RWPE2 (cell line): ENCODE results near the gene ALPK1.

Source experiments
- ATAC-seq: fragments of 200-7000 bp; cut with Tn5 transposase; 3 replicates; pipeline ENCODE4 v1.9.1; 2021; ENCODE audit warnings: low read depth
- DNase-seq: peaks from one replicate; pipeline ENCODE4 v3.0.0-alpha.2; 2020; ENCODE audit warnings: low spot score
- H3K27ac ChIP-seq: fragments of 450-650 bp; 2 replicates; pipeline ENCODE4 v1.5.1; 2017; ENCODE audit warnings: mild to moderate bottlenecking; ENCODE audit not compliant: poor library complexity, severe bottlenecking
- H3K27me3 ChIP-seq: fragments of 250-450 bp; sonication (Bioruptor Pico); 2 replicates; pipeline ENCODE4 v1.5.1; 2021; ENCODE audit warnings: mild to moderate bottlenecking, moderate library complexity; ENCODE audit not compliant: insufficient read depth, poor library complexity, severe bottlenecking
- H3K36me3 ChIP-seq: fragments of 250-450 bp; sonication (Bioruptor Pico); 2 replicates; pipeline ENCODE4 v1.5.1; 2020; ENCODE audit warnings: low read depth, mild to moderate bottlenecking, moderate library complexity
- H3K4me1 ChIP-seq: fragments of 250-450 bp; sonication (Bioruptor Pico); 2 replicates; pipeline ENCODE4 v1.5.1; 2021; ENCODE audit warnings: mild to moderate bottlenecking, moderate library complexity; ENCODE audit not compliant: insufficient read depth, poor library complexity, severe bottlenecking
- H3K4me3 ChIP-seq: fragments of 250-450 bp; sonication (Bioruptor Pico); 2 replicates; pipeline ENCODE4 v1.5.1; 2021; ENCODE audit warnings: mild to moderate bottlenecking, moderate library complexity; ENCODE audit not compliant: severe bottlenecking
- H3K9me3 ChIP-seq: fragments of 250-450 bp; sonication (Bioruptor Pico); 2 replicates; pipeline ENCODE4 v1.5.1; 2021; ENCODE audit warnings: mild to moderate bottlenecking, moderate library complexity; ENCODE audit not compliant: severe bottlenecking
- CTCF ChIP-seq: fragments of 450-650 bp; IDR thresholded peaks from one replicate; pipeline ENCODE4 v1.5.1; 2017; ENCODE audit warnings: mild to moderate bottlenecking, moderate library complexity; ENCODE audit not compliant: poor library complexity, severe bottlenecking

The ALPK1 gene

DNA sequence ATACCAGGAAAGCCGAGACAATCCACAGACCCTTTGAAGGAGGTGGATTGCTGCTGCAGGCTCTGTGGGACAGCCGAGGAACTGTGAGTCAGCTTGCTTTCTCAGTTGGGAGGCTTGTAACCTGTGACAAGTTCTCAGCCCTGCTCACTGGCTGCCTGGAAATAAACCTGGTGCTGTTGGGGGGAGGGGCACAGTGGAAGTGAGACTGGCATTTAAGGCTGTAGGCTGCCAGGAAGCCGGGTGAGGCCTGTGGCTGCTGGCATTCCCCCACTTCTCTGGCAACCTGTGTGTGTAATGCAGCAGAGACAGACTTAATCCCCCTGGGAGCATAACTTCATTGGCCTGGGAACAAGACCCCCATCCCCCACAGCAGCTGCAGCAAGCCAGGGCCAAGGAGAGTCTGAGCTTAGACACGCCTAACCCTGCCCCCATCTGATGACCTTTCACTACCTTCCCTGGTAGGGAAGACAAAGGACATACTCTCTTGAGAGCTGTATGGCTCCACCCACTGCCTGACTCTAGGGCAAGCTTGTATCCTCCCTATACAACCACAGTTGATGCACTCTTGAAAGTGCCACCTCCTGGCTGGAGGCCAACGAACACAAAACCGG lies 64.1 kb downstream of the ALPK1 start:
- H3K36me3 ChIP-seq = no peaks in the 10 kb centered on the region
- H3K4me1 ChIP-seq = no peaks in the 10 kb centered on the region
- ATAC-seq (no peak), DNase-seq (no peak)
- H3K9me3 ChIP-seq = no peaks in the 10 kb centered on the region
- H3K27me3 ChIP-seq = no peaks in the 10 kb centered on the region
- H3K27ac ChIP-seq = no peak overlapping the region
- TF ChIP-seq CTCF = no peak
- H3K4me3 ChIP-seq = no peak overlapping the region

- Histone ChIP-seq H3K27me3 (no peaks in the 10 kb centered on the region), H3K4me3 (no peak overlapping the region), H3K4me1 (peaks cover 7% of the 10 kb centered on the region), H3K36me3 (no peaks in the 10 kb centered on the region), H3K27ac (no peak overlapping the region), H3K9me3 (no peaks in the 10 kb centered on the region)
- DNase-seq (no peak), ATAC-seq (peak; percentile 91)
- no peak for TF ChIP-seq CTCF
Observed at GRCh38 chr4:112370466-112370865, 73.3 kb downstream of the ALPK1 start.

DNA sequence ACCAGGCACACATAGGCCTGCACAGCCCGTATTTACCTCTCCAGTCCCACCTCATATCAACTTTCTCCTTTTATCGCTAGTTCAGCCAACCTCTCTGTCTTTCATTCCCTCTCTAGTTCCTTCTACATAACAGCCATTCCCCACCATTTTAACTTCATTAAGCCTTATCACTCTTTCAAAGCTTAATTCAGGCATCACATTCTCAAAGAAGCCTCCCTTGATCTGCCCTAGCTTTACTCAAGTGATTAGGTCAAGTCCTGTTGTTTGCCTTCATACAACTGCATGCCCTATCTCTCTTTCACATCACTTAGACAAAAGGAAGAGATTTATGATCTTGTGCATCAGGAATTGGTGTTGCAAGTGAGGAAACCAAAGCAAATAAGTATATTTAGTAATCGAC lies 74.2 kb downstream of the ALPK1 start:
- Histone ChIP-seq H3K9me3 (no peaks in the 10 kb centered on the region), H3K36me3 (no peaks in the 10 kb centered on the region), H3K4me3 (no peak overlapping the region), H3K27ac (no peak overlapping the region), H3K27me3 (no peaks in the 10 kb centered on the region), H3K4me1 (peaks cover 7% of the 10 kb centered on the region)
- no peak for DNase-seq
- no peak for TF ChIP-seq CTCF
- ATAC-seq = no peak

DNA sequence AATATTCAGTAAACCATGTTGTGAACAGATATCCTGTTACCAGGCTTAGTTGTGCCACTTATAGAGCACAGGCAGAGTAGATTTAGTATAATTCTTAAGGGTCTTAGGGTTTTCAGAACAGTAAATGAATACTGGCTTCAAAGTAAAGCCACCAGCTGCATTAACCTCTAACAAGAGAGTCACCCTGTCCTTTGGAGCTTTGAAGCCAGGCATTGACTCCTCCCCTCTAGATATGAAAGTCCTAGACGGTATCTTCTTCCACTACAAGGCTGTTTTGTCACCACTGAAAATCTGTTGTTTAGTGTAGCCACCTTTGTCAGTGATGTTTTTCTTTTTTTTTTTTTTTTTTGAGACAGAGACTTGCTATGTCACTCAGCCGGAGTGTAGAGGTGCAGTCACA lies 77.7 kb downstream of the ALPK1 start:
- Histone ChIP-seq H3K4me1 (peaks cover 7% of the 10 kb centered on the region), H3K27ac (no peak overlapping the region), H3K9me3 (no peaks in the 10 kb centered on the region), H3K27me3 (no peaks in the 10 kb centered on the region), H3K4me3 (no peak overlapping the region), H3K36me3 (no peaks in the 10 kb centered on the region)
- ATAC-seq (no peak), DNase-seq (no peak)
- TF ChIP-seq CTCF = no peak

GRCh38 chr4:112377171-112377570 lies 80.0 kb downstream of the ALPK1 start:
- no peaks in the 10 kb centered on the region for H3K4me1 ChIP-seq
- no peaks in the 10 kb centered on the region for H3K9me3 ChIP-seq
- H3K36me3 ChIP-seq = no peaks in the 10 kb centered on the region
- H3K27ac ChIP-seq = no peak overlapping the region
- no peak for DNase-seq
- no peak for TF ChIP-seq CTCF
- no peak for ATAC-seq
- H3K4me3 ChIP-seq = no peak overlapping the region
- H3K27me3 ChIP-seq = no peaks in the 10 kb centered on the region
